WTC11 (cell line): ENCODE measurements around the gene CYP2U1.

Experiments used
- ATF2 ChIP-seq: sonication (generic); formaldehyde crosslinking; IDR thresholded peaks from 2 replicates; pipeline ENCODE4 v1.8.1; 2022; ENCODE audit warnings: low read depth, missing genetic modification reagents, borderline replicate concordance
- CTCF ChIP-seq: fragments of 200-600 bp; IDR thresholded peaks from 2 replicates; pipeline ENCODE4 v1.8.0; 2022; ENCODE audit warnings: antibody characterized with exemption
- IRF2 ChIP-seq: sonication (generic); formaldehyde crosslinking; IDR thresholded peaks from 2 replicates; pipeline ENCODE4 v1.8.0; 2022; ENCODE audit warnings: low read depth, missing genetic modification reagents, borderline replicate concordance
- KAT7 ChIP-seq: sonication (generic); formaldehyde crosslinking; IDR thresholded peaks from 2 replicates; pipeline ENCODE4 v1.8.1; 2023; ENCODE audit warnings: missing genetic modification reagents, mild to moderate bottlenecking, borderline replicate concordance
- MLX ChIP-seq: sonication (generic); formaldehyde crosslinking; IDR thresholded peaks from 2 replicates; pipeline ENCODE4 v1.8.1; 2023; ENCODE audit warnings: mild to moderate bottlenecking, missing genetic modification reagents, moderate library complexity
- NFE2L1 ChIP-seq: sonication (generic); formaldehyde crosslinking; IDR thresholded peaks from 2 replicates; pipeline ENCODE4 v1.8.1; 2023; ENCODE audit warnings: missing genetic modification reagents
- NFYB ChIP-seq: sonication (generic); formaldehyde crosslinking; conservative IDR thresholded peaks from 2 replicates; pipeline ENCODE4 v1.8.0; 2022; ENCODE audit warnings: low read depth, missing genetic modification reagents
- NR2C2 ChIP-seq: sonication (generic); formaldehyde crosslinking; IDR thresholded peaks from 2 replicates; pipeline ENCODE4 v1.8.0; 2022; ENCODE audit warnings: mild to moderate bottlenecking, missing genetic modification reagents
- SMAD4 ChIP-seq: sonication (generic); formaldehyde crosslinking; IDR thresholded peaks from 2 replicates; pipeline ENCODE4 v1.8.0; 2022; ENCODE audit warnings: mild to moderate bottlenecking, missing genetic modification reagents
- TEAD1 ChIP-seq: sonication (generic); formaldehyde crosslinking; IDR thresholded peaks from 2 replicates; pipeline ENCODE4 v1.8.0; 2022; ENCODE audit warnings: mild to moderate bottlenecking, missing genetic modification reagents
- ZNF232 ChIP-seq: sonication (generic); formaldehyde crosslinking; IDR thresholded peaks from 2 replicates; pipeline ENCODE4 v1.8.0; 2022; ENCODE audit warnings: mild to moderate bottlenecking, missing genetic modification reagents
- ZNF423 ChIP-seq: fragments of 250-450 bp; sonication (Bioruptor Pico); IDR thresholded peaks from 2 replicates; pipeline ENCODE4 v2.1.2; 2022; ENCODE audit warnings: mild to moderate bottlenecking, moderate library complexity
- TF ChIP-seq, protein P1 (sequence below): sonication (generic); formaldehyde crosslinking; IDR thresholded peaks from 2 replicates; pipeline ENCODE4 v1.8.1; 2023; ENCODE audit warnings: mild to moderate bottlenecking, moderate library complexity, missing genetic modification reagents
- TF ChIP-seq, protein P2 (sequence below): sonication (generic); formaldehyde crosslinking; IDR thresholded peaks from 2 replicates; pipeline ENCODE4 v1.8.0; 2022; ENCODE audit warnings: mild to moderate bottlenecking, missing genetic modification reagents

- TF ChIP-seq CTCF (no peak), IRF2 (no peak), NFYB (CRISPR knock-in tag) (no peak), ZNF423 (CRISPR knock-in tag) (no peak), NFE2L1 (CRISPR knock-in tag) (no peak), KAT7 (CRISPR knock-in tag) (no peak), MLX (CRISPR knock-in tag) (no peak), ATF2 (CRISPR knock-in tag) (no peak), ZNF232 (CRISPR knock-in tag) (no peak), NR2C2 (no peak), SMAD4 (no peak), TEAD1 (no peak)
- TF ChIP-seq, protein P1, sequence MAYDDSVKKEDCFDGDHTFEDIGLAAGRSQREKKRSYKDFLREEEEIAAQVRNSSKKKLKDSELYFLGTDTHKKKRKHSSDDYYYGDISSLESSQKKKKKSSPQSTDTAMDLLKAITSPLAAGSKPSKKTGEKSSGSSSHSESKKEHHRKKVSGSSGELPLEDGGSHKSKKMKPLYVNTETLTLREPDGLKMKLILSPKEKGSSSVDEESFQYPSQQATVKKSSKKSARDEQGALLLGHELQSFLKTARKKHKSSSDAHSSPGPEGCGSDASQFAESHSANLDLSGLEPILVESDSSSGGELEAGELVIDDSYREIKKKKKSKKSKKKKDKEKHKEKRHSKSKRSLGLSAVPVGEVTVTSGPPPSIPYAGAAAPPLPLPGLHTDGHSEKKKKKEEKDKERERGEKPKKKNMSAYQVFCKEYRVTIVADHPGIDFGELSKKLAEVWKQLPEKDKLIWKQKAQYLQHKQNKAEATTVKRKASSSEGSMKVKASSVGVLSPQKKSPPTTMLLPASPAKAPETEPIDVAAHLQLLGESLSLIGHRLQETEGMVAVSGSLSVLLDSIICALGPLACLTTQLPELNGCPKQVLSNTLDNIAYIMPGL = no peak
- TF ChIP-seq, protein P2, sequence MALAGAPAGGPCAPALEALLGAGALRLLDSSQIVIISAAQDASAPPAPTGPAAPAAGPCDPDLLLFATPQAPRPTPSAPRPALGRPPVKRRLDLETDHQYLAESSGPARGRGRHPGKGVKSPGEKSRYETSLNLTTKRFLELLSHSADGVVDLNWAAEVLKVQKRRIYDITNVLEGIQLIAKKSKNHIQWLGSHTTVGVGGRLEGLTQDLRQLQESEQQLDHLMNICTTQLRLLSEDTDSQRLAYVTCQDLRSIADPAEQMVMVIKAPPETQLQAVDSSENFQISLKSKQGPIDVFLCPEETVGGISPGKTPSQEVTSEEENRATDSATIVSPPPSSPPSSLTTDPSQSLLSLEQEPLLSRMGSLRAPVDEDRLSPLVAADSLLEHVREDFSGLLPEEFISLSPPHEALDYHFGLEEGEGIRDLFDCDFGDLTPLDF = no peak
Measured at GRCh38 chr4:107977482-107977881, 46.1 kb downstream of the CYP2U1 start.
